NCI-H446 treated with DMSO at 0.1 percent for 48 hours (cell line): ENCODE measurements around the gene TAS2R39.
"Not testable (repeated sequence)": the region's sequence is repeated elsewhere in the genome, so short reads cannot be mapped to it uniquely, and the experiment has no call there.

Experiments used
- DNase-seq: peaks from one replicate; lab custom pipeline; 2025; lab: John Stamatoyannopoulos, UW

TAS2R39 gene

DNA sequence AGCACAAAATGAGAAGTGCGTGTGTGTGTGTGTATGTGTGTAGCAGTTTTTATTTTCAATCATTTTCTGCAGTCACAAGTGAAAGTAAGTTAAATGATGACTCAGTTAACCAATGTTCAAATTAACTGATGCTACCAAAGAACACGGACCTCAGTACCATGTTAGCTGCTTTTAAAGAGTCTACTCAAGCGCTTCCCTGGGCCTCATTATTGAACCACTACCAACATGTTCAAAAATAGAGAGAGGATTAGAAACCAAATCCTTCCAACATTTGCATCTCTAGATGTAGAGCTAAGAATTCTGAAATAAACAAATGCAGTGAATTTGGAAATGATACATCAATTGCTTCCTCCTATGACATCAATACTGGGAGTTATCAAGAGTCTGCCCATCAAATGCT lies at the start of gene TAS2R39:
TSS of gene TAS2R39 (plus strand) at position 396 of the 400 bp plus-strand sequence. CDS start at position 396, 0 bp downstream.
- no peak for DNase-seq

DNA sequence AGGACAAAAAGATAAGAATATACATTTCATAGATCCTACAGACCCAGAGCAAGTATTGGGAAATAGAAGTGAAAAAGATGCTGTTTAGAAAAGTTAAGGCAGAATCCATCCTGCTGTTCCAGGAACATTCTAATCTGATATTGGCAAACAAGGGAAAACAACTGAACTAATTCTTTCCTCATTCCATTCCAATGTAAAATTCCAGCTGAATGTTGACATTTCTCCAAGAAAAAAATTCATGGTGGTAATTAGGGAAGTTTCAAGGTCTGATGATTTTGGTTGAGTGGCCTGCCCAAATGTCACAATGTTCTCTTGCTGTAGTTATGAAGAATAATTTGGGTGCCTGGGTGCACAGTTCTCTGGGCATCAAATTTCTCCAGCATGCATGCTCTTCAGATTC lies 36.1 kb upstream of the TAS2R39 start:
- no peak for DNase-seq

DNA sequence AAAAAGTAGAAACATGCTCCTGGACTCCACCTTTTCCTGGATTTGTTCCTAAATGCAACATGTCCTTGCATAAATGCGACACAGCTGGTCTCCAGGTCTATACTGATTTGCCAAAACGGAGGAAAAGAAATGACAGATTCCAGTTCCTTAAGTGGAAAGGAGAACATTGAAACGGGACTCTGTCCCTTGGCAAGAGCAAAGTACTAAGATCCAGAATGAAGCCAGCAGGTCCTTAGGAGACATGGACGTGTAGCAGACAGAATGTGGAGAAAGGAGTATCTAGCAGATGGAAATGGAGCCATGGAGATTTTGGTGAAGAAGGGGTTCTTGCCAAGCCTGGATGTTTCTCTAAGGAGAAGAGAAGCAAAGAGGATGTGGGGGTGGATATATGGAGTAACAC lies 35.2 kb upstream of the TAS2R39 start:
- DNase-seq: no peak

DNA sequence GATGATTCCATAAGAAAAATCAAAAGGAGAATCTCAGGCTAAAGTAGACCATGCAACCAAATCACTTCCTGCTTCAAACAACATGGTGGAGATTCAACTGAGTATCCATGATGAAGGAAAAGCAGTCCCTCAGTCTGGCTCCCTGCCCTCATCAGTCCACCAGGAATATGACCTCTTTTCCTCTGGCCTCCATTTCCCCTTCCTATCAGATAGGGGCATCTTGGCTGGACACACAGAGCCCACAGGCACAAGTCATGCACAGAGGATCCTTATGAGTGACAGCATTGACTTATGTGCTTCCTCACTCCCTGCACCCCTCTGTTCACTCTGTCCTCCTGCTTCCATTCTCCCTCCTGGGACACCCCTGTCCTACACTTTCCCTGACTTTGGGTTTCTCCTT lies 34.6 kb upstream of the TAS2R39 start:
- no peak for DNase-seq

DNA sequence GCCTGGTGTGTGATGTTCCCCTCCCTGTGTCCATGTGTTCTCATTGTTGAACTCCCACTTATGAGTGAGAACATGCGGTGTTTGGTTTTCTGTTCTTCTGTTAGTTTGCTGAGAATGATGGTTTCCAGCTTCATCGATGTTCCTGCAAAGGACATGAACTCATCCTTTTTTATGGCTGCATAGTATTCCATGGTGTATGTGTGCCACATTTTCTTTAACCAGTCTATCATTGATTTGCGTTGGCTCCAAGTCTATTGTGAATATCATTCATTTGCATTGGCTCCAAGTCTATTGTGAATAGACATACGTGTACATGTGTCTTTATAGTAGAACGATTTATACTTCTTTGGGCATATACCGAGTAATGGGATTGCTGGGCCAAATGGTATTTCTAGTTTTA lies 32.5 kb upstream of the TAS2R39 start:
- DNase-seq: not testable (repeated sequence)

DNA sequence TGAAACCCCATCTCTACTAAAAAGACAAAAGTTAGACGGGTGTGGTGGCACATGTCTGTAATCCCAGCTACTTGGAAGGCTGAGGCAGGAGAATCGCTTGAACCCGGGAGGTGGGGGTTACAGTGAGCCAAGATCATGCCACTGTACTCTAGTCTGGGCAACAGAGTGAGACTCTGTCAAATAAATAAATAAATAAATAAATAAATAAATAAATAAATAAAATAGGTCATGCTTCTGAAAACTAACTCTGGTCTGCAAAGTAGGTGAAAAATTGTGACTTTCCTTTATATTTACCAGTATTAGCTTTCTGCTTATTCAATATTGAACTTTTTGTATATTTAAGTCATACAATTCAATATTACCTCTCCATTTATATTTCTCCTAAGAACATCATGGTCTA lies 24.6 kb upstream of the TAS2R39 start:
- DNase-seq: not testable (repeated sequence)

DNA sequence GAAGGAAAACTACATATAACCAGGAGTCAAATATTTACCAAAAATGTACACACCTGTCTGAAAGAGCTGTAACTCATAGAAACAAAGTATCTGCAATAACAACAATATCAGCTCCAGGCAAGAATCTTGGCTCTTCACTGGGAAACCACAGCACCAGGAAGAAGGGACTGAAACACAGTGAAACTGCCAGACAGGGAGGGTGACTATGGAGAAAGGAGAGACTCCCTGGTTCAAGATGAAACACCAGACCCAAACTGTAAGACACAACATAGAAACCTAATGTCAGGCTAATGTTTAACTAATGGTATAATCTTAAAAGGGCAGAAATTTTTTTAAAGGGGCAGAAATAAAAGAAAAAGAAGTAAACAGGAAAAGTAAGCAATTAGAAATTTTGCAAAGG lies 11.5 kb upstream of the TAS2R39 start:
- no peak for DNase-seq

DNA sequence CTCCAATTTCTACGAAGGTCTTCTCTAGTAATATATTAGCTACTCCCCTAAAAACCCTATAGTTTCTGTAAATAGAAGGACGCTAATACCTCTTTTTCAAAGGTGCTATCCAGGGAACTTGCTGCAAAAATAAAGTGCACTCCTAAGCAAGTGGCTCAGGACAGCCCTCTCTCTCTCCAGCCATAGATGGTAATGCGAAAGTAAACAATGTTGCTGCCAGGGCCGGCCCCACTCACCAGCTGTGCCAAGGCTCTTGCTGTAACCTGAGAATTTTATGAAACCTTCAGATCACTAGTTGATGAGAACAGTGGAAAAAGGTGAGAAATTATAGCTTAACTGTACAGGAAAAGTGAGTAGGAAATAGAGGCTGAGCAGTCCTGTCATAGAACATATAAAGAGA lies 10.9 kb upstream of the TAS2R39 start:
- DNase-seq: no peak

DNA sequence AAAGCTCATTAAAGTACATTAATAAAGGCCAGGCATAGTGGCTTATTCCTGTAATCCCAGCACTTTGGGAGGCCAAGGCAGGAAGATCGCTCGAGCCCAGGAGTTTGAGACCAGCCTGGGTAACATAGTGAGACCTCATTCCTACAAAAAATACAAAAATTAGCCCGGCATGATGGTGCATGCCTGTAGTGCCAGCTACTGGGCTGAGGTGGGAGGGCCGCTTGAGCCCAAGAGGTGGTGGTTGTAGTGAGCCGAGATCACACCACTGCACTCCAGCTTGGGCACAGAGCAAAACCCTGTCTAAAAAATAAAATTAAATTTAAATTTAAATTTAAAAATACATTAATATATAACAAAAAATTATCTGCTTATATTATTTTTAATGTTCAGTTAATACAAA lies 7.1 kb upstream of the TAS2R39 start:
- DNase-seq: no peak

DNA sequence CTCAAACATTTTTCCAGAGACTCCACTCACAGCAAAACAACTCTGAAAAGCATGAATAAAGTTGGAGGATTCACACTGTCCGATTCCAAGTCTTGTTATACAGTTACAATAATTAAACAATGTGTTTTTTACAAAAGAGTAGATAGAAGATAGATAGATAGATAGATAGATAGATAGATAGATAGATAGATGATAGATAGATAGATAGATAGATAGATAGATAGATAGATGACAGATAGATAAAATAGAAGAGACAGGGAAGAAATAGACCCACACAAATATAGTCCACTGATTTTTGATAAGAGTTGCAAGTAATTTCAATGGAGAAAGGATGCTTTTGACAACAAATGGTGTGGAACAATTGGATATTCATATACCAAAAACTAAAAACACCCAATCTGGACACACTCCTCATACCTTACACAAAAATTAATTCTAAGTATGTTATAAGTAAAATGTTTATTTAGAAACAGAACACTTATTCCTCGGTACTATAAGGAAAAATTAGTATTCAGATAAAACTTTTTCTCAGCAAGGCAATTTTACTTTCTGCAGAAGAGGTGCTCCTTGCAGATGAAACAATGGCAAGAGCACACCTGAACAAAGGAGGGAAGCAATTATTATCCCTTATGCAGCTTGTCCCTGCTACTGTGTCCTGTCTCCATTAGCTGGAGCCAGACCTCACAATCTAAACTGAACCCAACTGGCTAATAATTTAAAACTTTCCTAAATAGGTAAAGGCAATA lies 5.7 kb upstream of the TAS2R39 start:
- DNase-seq: no peak

DNA sequence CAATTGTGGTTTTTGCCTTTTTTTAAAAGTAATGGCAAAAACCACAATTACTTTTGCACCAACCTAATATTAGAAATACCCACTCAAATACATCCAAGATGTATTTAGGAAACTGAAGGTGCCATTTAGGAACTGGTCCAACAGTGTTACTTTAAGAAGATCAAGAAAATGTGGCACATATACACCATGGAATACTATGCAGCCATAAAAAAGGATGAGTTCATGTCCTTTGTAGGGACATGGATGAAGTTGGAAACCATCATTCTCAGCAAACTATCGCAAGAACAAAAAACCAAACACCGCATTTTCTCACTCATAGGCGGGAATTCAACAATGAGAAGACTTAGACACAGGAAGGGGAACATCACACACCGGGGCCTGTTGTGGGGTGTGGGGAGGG lies 2.4 kb upstream of the TAS2R39 start:
- DNase-seq: not testable (repeated sequence)

DNA sequence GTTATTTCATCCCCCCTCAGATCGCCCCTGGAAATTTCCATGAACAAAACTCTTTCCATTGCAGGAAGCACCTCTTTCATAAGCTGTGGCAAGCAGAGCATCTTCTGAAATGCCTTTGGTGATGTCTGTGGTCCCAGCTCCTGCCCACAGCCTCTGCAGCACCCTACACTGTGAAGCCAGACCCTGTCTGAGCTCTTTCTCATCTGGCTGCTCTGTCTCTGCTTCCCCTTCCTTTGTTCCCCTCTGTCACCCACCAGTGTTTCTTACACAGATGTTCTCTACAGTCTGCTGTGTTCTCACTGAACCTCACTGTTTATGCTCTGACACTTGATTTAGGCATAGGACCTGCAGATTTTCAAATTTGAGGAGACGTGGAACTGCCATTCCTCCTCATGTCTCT lies 1.9 kb upstream of the TAS2R39 start:
- DNase-seq: no peak

DNA sequence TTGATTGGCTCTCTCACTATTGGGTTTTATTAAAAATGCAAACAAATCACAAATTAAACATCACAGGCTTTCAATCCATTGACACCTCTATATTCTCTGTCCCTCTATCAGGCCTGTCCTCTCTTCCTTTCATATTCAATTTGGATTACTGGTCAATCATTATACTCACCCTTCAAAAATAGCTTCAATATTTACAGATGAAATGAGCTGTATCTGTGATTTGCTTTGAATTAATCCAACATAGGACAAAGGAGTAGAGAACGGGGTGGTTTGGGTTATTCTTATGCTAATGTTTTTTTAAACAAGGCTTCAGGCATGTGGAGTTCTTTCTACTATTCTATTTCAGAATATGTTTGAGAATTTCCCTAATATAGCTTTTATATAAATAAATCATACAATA lies 2.3 kb downstream of the TAS2R39 start:
- DNase-seq: no peak

DNA sequence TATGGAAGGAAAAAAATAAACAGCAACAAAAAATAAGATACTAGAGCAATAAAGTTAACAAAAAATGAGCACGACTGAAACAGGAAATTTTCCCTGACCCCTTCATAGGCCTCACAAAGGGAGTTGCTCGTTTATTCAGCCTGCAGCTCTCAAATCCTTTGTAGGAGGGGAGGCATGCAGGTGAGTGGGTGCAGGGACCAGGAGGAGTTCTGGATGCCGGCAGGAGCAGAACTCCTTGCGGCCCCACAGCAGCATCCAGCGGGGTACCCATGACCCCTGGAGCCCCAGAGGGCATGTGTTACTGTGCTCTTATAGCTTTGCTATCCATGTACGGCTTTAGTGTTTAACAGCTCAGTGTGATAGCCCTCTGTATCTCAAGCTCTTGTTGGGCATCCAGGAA lies 5.8 kb downstream of the TAS2R39 start:
- DNase-seq: no peak

DNA sequence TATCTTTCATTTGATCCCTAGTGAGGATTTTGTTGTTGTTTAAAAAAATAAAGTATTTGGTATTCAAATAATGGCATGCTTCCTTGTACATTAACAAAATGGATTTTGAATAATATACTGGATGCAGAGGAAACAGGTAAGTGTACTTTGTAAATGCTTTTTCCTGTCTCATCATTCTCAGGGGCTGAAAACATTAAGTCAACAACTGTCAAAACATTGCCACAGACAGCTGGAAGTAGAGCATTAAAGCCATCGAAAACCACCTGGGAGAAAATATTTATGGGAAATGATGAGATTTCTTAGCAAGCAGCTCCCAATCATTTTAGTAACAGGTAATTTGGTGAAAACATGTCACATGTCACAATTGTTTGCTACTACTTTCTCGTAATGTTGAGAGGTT lies 10.7 kb downstream of the TAS2R39 start:
- no peak for DNase-seq

DNA sequence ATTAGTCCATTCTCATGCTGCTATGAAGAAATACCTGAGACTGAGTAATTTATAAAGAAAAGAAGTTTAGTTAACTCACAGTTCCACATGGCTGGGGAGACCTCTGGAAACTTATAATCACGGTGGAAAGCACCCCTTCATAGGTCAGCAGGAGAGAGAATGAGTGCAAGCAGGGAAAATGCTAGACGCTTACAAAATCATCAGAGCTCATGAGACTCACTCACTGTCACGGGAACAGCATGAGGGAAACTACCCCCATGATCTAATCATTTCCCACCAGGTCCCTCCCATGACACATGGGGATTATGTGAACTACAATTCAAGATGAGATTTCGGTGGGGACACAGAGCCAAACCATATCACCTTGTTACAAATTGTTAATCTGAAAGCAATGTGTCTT lies 15.8 kb downstream of the TAS2R39 start:
- no peak for DNase-seq

DNA sequence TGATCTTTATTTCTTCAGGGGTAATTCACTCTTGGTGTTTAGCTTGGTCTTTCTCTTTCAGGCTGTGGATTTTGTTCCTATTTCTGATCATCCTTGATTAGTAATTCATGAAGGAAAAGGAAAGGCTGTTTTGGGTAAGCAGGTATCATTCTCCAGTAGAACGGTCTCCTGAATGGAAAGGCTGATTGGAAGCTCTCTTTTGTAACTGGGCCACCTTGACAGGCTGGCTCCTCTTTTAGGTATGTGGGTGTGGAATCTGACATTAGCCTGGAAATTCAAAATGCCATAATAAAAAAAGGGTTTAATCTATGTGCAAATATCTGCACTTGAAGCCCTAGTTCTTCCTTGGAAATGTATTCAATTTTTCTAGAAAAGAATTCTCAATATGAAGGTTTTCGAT lies 18.9 kb downstream of the TAS2R39 start:
- DNase-seq: no peak

DNA sequence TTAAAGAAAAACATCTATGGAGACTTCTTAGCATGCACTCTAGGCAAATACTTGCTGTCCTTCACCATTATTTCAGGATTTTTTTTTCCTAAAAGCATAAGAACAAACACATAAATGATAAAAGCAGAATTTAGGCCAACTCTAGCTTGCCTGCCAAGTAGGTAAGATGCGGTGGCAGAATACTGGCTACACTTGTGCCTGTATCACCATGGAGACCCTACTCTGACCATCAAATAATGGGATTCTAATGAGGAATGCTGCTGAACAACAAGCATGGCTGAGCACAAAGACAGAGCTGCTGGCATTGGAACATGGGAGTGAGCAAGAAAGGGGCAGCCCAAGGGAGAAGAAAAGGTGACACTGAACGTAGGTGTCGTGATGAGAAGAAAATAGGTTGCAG lies 20.2 kb downstream of the TAS2R39 start:
- no peak for DNase-seq

DNA sequence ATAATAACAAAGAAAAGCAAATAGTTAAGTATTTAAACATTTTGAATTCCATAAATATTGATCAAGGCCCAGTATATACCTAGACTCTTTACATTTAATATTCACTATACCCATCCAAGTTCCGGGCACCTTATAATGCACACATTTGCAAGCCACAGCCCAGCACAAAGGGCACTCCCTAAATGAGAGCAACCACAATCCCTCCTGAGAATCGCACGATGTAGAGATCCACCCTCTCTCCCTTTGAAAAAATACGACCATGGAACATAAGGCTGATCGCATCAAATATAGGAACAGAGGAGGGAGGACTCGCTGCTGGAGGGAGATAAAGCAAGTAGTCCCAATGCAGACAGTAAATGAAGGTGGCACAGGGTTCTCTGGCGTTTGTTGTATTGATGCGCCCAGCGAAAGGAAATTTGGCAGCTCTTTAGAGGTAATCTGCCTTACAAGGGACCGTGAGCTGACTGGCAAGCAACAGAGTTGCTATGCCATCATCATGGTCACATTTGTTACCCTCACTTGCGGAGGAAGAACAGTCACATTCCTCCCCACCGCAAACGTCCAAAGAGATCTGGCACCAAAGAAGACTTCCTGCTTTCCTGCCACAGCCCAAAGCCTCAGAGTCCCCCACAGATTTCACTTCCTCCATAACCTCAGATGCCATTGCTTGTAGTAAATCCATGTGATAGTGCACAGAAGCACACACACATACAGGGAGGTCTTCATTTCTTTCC lies 22.5 kb downstream of the TAS2R39 start:
- DNase-seq: no peak

DNA sequence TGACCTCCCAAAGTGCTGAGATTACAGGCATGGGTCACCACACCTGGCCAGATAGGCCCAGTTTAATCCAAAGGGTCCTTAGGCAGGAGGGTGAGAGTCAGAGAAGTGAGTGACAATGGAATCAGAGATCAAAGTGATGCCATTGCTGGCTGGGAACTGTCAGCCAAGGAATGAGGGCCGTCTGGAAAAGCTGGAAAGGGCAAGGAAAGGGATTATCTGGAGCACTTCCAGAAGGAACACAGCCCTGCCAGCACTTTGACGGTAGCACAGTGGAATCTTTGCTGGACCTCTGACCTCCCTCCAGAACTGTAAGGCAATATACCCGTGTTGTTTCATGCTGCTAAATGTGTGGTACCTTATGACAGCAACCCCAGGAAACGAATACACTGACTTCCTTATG lies 27.3 kb downstream of the TAS2R39 start:
- no peak for DNase-seq

DNA sequence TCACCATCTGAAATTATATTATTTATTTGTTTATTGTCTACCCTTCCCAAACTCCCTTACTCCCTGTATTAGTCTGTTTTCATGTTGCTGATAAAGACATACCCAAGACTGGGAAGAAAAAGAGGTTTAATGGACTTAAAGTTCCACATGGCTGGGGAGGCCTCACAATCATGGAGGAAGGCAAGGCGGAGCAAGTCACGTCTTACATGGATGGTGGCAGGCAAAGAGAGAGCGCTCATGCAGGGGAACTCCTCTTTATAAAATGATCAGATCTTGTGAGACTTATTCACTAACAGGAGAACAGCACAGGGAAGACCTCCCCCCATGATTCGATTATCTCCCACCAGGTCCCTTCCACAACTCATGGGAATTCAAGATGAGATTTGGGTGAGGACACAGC lies 30.3 kb downstream of the TAS2R39 start:
- not testable (repeated sequence) for DNase-seq

DNA sequence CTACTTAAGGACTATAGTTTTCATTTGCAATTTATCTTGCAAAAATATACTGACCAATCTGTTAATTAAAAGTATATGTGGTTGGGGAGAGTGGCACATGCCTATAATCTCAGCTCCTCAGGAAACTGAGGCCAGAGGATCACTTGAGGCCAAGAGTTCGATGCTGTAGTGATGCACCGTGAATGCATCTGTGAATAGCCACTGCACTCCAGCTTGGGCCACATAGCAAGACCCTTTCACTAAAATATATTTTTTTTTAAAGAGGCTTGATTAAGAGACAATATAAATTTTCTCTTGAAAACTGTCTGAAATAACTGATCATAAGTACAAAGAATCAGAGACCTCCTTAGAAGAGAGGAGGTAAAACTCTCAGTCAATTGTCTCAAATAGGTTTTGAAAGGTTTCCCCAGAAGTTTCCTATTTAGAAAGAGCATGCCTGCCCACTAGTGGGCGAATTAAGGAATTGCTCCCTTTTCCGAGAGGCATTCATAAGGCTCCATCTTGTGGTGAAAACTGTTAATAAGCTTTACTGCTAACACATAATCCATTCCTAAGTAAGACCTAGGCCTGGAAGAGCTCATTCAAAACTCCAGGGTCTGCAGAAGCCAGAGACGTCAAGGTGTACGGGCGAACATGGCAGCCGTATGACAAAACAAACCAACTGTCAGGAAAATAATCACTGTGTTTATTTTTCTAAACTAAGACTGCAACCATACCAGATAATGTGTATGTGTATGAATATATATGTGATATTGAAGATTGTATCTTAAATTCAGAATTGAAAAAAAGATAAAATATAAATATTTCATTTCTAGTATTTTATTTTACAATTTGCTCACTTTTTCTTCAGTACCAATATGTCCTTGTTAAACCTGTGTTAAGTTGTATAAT lies 31.8 kb downstream of the TAS2R39 start:
- DNase-seq: peak; percentile 55

DNA sequence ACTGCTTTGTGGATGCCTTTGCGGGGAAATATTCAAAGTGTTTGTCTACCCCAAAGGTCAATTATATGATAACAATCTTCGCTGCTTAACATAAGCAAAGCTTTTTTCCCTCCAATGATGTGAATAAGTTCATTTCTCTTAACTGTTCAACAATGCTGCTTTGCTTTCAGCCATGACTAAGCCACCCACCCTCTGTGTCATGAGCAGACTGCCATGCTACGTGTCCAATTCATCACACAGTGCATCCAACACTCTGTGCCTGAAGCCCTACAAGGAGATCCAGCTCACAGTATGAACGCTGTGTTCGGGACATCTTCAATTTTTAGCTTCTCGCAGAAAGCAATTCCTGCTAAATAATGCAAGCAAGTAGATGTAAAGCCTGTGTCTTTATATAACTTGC lies 32.9 kb downstream of the TAS2R39 start:
- no peak for DNase-seq
